GM10266 (cell line): ENCODE measurements around the gene NT5M.
"Not testable (repeated sequence)": the region's sequence is repeated elsewhere in the genome, so short reads cannot be mapped to it uniquely, and the experiment has no call there.

Source experiments
- DNase-seq: peaks from one replicate; pipeline ENCODE4 v3.0.0; 2012; ENCODE audit errors: extremely low spot score
- TF ChIP-seq, protein P1 (sequence below): IDR thresholded peaks from 2 replicates; pipeline ENCODE4 v1.5.1; 2012; ENCODE audit warnings: mild to moderate bottlenecking, low read depth; ENCODE audit not compliant: control insufficient read depth, insufficient read depth; ENCODE audit errors: missing control alignments

Gene NT5M

DNA sequence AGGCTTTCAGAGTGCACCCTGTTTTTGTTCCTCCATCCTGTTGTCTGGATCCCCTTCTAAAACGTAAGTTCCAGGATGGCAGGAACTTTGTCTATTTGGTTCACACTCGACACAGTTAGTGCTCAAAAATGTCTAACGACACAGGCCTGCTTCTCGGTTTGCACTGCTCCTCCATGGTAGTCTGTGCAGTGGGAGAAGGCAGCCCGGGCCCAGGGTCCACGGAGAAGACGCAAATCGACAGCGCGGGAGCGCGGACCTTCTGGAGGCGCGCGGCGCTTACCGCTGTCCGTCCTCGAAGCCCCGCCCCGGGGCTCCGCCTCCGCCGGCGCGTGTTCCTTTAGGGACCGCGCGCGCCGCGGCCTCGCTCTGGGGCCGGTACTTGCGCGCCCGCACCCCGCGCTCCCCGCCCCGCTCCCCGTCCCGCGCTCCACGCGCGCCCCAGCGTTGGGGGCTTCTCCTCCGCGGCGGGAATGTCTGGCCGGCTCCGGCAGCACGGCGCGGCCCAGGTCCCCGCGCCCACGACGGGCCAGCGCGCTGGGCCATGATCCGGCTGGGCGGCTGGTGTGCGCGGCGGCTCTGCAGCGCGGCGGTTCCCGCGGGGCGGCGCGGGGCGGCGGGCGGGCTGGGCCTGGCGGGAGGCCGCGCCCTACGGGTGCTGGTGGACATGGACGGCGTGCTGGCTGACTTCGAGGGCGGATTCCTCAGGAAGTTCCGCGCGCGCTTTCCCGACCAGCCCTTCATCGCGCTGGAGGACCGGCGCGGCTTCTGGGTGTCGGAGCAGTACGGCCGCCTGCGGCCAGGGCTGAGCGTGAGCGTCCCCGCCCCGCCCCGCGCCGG is at the start of gene NT5M:
NT5M (plus strand) TSS at position 364 of the 837 bp plus-strand sequence; CDS start at position 542, 178 bp downstream.
- TF ChIP-seq, protein P1, sequence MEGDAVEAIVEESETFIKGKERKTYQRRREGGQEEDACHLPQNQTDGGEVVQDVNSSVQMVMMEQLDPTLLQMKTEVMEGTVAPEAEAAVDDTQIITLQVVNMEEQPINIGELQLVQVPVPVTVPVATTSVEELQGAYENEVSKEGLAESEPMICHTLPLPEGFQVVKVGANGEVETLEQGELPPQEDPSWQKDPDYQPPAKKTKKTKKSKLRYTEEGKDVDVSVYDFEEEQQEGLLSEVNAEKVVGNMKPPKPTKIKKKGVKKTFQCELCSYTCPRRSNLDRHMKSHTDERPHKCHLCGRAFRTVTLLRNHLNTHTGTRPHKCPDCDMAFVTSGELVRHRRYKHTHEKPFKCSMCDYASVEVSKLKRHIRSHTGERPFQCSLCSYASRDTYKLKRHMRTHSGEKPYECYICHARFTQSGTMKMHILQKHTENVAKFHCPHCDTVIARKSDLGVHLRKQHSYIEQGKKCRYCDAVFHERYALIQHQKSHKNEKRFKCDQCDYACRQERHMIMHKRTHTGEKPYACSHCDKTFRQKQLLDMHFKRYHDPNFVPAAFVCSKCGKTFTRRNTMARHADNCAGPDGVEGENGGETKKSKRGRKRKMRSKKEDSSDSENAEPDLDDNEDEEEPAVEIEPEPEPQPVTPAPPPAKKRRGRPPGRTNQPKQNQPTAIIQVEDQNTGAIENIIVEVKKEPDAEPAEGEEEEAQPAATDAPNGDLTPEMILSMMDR: no peak
- DNase-seq: peak; percentile 91

DNA sequence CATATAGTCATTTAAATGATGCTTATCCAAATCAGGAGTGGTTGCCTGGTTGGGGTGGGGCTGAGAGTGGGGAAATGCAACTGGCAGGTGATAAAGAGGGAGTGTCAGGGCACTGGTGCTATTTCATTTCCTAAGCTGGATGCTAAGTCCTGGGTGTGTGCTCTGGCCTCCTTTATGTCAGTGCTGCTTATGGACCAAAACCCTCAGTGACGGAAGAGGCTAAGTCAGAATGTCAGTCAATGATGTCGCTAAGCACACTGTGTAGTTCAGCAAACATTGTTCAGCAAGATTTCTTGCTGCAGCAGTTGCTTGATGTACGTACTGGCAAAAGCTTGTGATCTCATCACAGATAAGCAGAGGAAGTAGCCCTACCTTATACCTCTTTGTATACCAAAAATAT is 49.8 kb upstream of the NT5M start:
- TF ChIP-seq, protein P1: no peak
- no peak for DNase-seq

- DNase-seq: no peak
- TF ChIP-seq, protein P1: no peak
Observed at GRCh38 chr17:17254036-17254435, 49.1 kb upstream of the NT5M start.

- DNase-seq: not testable (repeated sequence)
Observed at GRCh38 chr17:17255689-17256088, 47.5 kb upstream of the NT5M start.

- no peak for DNase-seq
- TF ChIP-seq, protein P1: no peak
Observed at GRCh38 chr17:17256316-17256715, 46.9 kb upstream of the NT5M start.

DNA sequence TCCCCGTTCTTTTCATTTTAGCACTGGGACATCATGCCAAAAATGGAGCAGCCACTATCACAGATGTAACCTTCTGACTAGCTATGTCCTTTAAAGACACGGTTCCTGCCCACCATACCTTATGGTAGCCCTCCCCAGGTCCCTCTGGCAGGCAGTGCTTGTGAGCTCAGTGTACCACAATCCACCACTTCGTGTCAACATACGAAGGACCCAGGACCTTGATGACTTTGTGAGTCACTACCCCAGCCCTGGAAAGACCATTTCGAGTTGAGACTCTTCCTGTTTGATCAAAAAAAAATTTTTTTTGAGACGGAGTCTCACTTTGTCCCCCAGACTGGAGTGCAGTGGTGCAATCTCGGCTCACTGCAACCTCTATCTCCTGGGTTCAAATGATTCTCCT is 45.2 kb upstream of the NT5M start:
- TF ChIP-seq, protein P1: no peak

GRCh38 chr17:17258998-17259397 is 44.2 kb upstream of the NT5M start:
- TF ChIP-seq, protein P1: no peak
- DNase-seq: no peak

More for the DNA sequence above, 45.2 kb upstream of the NT5M start:
- no peak for DNase-seq
